ENCODE data around the gene PLEKHM3.

Gene PLEKHM3

GRCh38 chr2:207914716-207915115 lies 110.6 kb downstream of the PLEKHM3 start:
- H3K36me3 ChIP-seq (ENCODE audit: low read length), result no peaks in the 10 kb centered on the region
- no peaks in the 10 kb centered on the region for H3K9me3 ChIP-seq (ENCODE audit: insufficient read depth, low read length)
- H3K9ac ChIP-seq (ENCODE audit: low read length), result no peak overlapping the region
- H3K79me2 ChIP-seq (ENCODE audit: insufficient read depth, low read length), result no peaks in the 10 kb centered on the region
- H2AFZ ChIP-seq (ENCODE audit: low read depth, low read length, severe bottlenecking), result no peak overlapping the region
- H3K27me3 ChIP-seq (ENCODE audit: low read length), result no peaks in the 10 kb centered on the region
- no peak overlapping the region for H3K4me2 ChIP-seq (ENCODE audit: low read depth, low read length, poor library complexity, severe bottlenecking)
- no peak overlapping the region for H3K4me3 ChIP-seq (ENCODE audit: insufficient read depth, low read length, poor library complexity, severe bottlenecking)
- no peak overlapping the region for H3K27ac ChIP-seq (ENCODE audit: low read depth, low read length)
- no peaks in the 10 kb centered on the region for H4K20me1 ChIP-seq (ENCODE audit: low read depth, low read length)
- no peak for TF ChIP-seq CTCF (IDR thresholded peaks at IDR 0.05; ENCODE audit: insufficient read depth, low read length, poor library complexity, severe bottlenecking)
- TF ChIP-seq EZH2phosphoT487 (conservative IDR thresholded peaks at IDR 0.05; ENCODE audit: low read length), result no peak
- H3F3A ChIP-seq (ENCODE audit: insufficient read depth), result no peaks in the 10 kb centered on the region
- H3K9me2 ChIP-seq (replicated peaks; ENCODE audit: insufficient read depth, low read length), result no peaks in the 10 kb centered on the region

DNA sequence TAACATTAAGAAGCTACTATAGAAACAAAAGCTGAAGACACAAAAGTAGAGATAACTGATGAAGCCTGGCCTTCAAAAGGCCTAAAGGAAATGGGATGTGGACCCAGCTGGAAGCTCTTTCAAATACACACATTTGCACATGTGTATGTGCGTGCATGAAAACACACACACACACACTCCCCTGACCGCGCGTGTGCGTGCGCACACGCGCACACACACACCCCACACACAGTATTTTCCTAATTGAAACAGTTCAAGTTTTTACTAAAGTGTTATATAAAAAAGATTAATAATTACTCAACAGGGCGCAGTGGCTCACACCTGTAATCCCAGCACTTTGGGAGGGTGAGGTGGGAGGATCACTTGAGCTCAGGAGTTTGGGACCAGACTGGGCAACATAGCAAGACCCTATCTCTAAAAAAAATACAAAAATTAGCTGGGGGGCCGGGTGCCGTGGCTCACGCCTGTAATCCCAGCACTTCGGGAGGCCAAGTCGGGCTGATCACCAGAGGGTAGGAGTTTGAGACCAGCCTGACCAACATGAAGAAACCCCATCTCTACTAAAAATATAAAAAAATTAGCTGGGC lies 111.5 kb downstream of the PLEKHM3 start:
- no peaks in the 10 kb centered on the region for H3K79me2 ChIP-seq (ENCODE audit: insufficient read depth, low read length)
- H3K4me3 ChIP-seq (ENCODE audit: insufficient read depth, low read length, poor library complexity, severe bottlenecking), result no peak overlapping the region
- H3K9me2 ChIP-seq (replicated peaks; ENCODE audit: insufficient read depth, low read length), result no peaks in the 10 kb centered on the region
- no peaks in the 10 kb centered on the region for H3K36me3 ChIP-seq (ENCODE audit: low read length)
- no peak overlapping the region for H2AFZ ChIP-seq (ENCODE audit: low read depth, low read length, severe bottlenecking)
- H3K27ac ChIP-seq (ENCODE audit: low read depth, low read length), result no peak overlapping the region
- H3K4me2 ChIP-seq (ENCODE audit: low read depth, low read length, poor library complexity, severe bottlenecking), result no peak overlapping the region
- no peaks in the 10 kb centered on the region for H4K20me1 ChIP-seq (ENCODE audit: low read depth, low read length)
- no peaks in the 10 kb centered on the region for H3K9me3 ChIP-seq (ENCODE audit: insufficient read depth, low read length)
- H3K27me3 ChIP-seq (ENCODE audit: low read length), result no peaks in the 10 kb centered on the region
- no peaks in the 10 kb centered on the region for H3F3A ChIP-seq (ENCODE audit: insufficient read depth)
- no peak overlapping the region for H3K9ac ChIP-seq (ENCODE audit: low read length)
- TF ChIP-seq CTCF (IDR thresholded peaks at IDR 0.05; ENCODE audit: insufficient read depth, low read length, poor library complexity, severe bottlenecking) (no peak), EZH2phosphoT487 (conservative IDR thresholded peaks at IDR 0.05; ENCODE audit: low read length) (no peak)

GRCh38 chr2:207911856-207912255 lies 113.5 kb downstream of the PLEKHM3 start:
- no peak overlapping the region for H3K4me2 ChIP-seq (ENCODE audit: low read depth, low read length, poor library complexity, severe bottlenecking)

More at GRCh38 chr2:207911856-207912255, 113.5 kb downstream of the PLEKHM3 start:
- H3K9ac ChIP-seq (ENCODE audit: low read length), result no peak overlapping the region
- H2AFZ ChIP-seq (ENCODE audit: low read depth, low read length, severe bottlenecking), result no peak overlapping the region
- H3K4me3 ChIP-seq (ENCODE audit: insufficient read depth, low read length, poor library complexity, severe bottlenecking), result no peak overlapping the region
- H3K27ac ChIP-seq (ENCODE audit: low read depth, low read length), result no peak overlapping the region
- H3K9me3 ChIP-seq (ENCODE audit: insufficient read depth, low read length), result no peaks in the 10 kb centered on the region
- no peaks in the 10 kb centered on the region for H3F3A ChIP-seq (ENCODE audit: insufficient read depth)
- H3K36me3 ChIP-seq (ENCODE audit: low read length), result no peaks in the 10 kb centered on the region
- no peaks in the 10 kb centered on the region for H3K79me2 ChIP-seq (ENCODE audit: insufficient read depth, low read length)
- no peaks in the 10 kb centered on the region for H3K9me2 ChIP-seq (replicated peaks; ENCODE audit: insufficient read depth, low read length)
- TF ChIP-seq EZH2phosphoT487 (conservative IDR thresholded peaks at IDR 0.05; ENCODE audit: low read length) (no peak), CTCF (IDR thresholded peaks at IDR 0.05; ENCODE audit: insufficient read depth, low read length, poor library complexity, severe bottlenecking) (no peak)
- H3K27me3 ChIP-seq (ENCODE audit: low read length), result no peaks in the 10 kb centered on the region
- H4K20me1 ChIP-seq (ENCODE audit: low read depth, low read length), result no peaks in the 10 kb centered on the region
